T-helper 1 cell (primary cell): ENCODE results near the gene USH2A.

Source experiments
- DNase-seq, 5 donors: peaks; one replicate each; pipeline ENCODE4 v3.0.0-alpha.2; 2012 to 2020

Gene USH2A

GRCh38 chr1:215776336-215776735 lies 646.9 kb downstream of the USH2A start:
- no peak for DNase-seq

- DNase-seq, result no peak
These were observed 651.1 kb downstream of the USH2A start for GRCh38 chr1:215772151-215772550.

DNA sequence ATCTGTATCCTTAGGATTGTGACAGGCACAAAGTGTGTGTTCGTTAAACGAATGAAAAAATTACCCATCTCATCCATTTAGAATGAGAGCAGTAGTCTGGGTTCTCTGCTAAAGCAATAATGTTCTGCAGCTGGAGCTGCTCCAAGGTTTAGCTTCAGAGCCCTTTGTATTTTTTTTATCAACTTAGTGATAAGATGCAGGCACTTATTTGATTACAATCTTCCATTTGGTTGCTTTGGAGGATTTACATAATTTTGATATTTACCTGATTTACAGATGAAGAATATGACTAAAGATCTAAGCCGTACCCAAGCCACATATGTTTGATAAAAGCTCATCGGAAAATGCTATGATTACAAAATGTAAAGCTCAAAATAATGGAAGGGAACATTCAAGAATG lies 654.9 kb downstream of the USH2A start:
- DNase-seq, result no peak

DNA sequence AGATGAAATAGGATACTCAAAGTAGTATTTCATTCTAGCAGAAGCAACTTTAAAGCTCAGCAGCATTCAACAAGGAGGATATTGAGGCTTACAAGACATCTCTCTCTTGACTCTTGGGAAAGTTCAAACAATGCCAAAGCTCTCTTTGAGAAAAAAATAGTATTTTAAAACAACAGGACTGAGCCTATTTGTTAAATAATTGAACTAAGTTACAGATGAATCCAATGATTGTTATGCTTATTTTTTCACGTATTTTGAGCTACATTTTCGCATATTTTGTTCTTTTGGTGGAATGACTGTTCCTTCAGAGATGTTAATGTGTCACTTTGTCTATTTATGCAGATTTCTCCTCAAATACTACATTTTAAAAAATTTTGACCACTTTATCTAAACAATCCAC lies 655.5 kb downstream of the USH2A start:
- no peak for DNase-seq

DNA sequence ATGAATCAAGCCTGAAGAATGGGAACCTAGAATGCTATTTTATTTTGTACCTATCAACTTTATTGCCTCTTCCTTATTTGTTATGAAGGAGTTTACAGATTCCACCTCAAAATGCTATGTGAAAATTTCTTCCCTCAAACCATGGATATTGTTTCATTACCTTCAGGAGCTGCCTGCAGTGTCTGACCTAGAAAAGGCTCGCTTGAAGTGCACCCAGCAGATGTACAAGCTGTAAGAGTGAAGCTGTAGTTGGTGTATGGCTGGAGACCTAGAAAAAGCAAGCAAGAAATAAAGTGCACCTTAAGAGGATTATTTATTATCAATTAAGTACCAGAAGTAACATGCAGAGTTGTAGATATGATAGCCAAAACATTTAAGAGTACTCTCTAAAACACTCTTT lies 656.7 kb downstream of the USH2A start:
- no peak for DNase-seq

DNA sequence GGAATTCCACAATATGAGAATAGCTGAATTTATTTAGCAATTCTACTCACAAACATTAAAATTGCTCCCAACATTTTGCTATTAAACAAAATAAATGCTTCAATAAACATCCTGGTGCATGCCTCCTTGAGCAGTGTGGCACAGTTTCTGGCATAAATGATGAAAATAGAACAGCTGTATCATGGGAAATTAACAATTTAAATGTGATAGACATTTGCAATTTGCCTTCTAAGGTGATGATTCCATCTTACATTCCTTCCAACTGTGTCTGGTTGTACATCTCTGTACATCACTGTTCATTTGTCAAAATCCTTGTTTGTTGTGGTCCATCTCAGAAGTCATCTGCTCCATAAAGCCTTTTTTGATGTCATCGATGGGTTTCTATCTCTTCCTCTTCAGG lies 657.4 kb downstream of the USH2A start:
- DNase-seq, result no peak

- DNase-seq, result no peak
These were observed 661.8 kb downstream of the USH2A start for GRCh38 chr1:215761446-215761845.

- no peak for DNase-seq
These were observed 669.1 kb downstream of the USH2A start for GRCh38 chr1:215754112-215754511.

- no peak for DNase-seq
These were observed 673.8 kb downstream of the USH2A start for GRCh38 chr1:215749414-215749813.

DNA sequence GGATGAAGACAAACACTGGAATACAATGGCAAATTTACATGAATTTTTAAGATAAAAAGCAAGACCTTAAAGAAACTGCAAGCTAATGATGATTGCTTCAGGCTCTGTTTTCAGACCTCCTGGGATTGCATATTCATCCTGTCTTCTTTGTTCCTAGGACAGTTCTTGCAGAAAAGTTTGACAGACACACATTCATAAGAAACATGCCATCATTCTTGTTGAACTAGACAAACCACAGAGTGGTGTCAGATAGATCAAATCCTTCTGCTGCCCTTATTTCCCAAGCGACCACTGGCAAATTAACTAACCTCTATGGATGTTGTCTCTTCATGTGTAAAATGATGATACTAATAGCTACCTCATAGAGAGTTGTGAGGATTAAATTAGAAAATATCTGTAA lies 674.8 kb downstream of the USH2A start:
- no peak for DNase-seq

DNA sequence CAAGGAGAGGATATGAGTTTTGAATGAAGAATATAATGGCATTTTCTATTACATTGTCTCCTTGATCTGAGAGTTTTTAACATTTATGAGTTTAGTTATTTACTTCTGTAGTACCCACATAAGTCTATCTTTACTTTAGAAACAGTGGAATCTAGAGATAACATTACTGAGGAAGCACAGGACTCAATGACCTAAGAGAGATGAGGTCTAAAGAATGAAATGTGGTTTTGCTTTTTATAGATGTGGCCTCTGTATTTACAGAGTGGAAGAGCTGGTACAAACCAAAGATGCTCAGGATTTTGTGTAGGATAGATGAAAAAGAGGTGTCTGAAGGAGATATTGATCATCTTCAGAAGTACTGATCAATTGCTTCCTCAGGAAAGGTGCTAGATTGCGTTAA lies 678.8 kb downstream of the USH2A start:
- no peak for DNase-seq

GRCh38 chr1:215739025-215739424 lies 684.2 kb downstream of the USH2A start:
- DNase-seq, result no peak

- no peak for DNase-seq
These were observed 691.5 kb downstream of the USH2A start for GRCh38 chr1:215731699-215732098.

GRCh38 chr1:215730600-215730999 lies 692.6 kb downstream of the USH2A start:
- no peak for DNase-seq

DNA sequence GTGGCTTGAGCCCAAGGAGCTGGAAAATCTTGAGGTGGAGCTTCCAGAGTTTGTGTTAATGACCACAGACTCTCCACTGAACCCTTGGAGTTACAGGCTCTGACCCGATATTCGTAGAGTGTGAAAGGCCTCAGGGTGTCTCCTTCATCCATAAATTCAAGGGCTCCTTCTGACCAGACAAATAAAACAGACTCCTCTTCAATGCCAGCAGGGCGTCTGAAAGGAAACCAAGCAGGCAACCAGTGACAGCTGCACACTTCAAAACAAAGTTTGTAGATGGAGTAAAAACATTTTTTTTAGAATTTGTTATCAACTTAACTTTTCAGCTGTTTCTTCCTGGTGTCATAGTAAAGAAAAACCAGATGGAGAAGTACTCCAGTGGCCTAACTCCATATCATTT lies 695.1 kb downstream of the USH2A start:
- DNase-seq, result no peak

- no peak for DNase-seq
These were observed 703.1 kb downstream of the USH2A start for GRCh38 chr1:215720126-215720525.

GRCh38 chr1:215719552-215719951 lies 703.7 kb downstream of the USH2A start:
- no peak for DNase-seq

- DNase-seq, result no peak
These were observed 704.5 kb downstream of the USH2A start for GRCh38 chr1:215718575-215719287.

DNA sequence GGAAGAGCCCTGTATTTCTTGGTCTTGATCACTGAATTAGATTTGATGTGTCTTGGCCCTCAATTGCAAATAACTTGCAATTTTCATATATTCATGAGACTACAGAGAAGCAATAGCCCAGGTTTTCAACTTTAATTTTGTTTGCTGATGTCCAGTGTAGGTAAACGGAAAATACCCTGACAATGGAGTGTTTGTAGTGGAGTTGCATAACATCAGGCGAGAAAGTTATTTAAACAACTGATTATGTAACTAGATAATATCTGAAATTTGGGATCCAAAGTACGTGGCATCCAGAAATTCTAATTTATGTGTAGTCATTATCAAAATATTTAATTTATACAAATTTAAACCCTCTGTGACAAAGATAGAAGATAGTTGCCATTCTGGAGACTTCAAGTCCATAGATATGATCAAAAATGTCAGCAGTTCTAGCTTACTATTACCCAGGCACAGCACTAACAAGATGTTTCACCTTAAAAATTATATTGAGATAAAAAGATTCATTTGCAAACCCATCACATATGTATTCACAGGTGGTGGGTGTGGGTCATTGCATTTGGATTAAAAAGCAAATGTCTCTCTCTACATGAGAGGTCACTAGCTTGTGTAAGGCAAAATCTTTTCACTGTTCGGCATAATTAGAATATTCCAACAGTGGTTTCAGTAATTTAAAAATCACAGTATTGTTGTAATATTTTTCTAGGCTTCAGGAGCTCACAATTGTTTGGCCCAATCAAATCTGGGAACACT lies 705.4 kb downstream of the USH2A start:
- no peak for DNase-seq

- DNase-seq, result no peak
These were observed 712.4 kb downstream of the USH2A start for GRCh38 chr1:215710899-215711225.

DNA sequence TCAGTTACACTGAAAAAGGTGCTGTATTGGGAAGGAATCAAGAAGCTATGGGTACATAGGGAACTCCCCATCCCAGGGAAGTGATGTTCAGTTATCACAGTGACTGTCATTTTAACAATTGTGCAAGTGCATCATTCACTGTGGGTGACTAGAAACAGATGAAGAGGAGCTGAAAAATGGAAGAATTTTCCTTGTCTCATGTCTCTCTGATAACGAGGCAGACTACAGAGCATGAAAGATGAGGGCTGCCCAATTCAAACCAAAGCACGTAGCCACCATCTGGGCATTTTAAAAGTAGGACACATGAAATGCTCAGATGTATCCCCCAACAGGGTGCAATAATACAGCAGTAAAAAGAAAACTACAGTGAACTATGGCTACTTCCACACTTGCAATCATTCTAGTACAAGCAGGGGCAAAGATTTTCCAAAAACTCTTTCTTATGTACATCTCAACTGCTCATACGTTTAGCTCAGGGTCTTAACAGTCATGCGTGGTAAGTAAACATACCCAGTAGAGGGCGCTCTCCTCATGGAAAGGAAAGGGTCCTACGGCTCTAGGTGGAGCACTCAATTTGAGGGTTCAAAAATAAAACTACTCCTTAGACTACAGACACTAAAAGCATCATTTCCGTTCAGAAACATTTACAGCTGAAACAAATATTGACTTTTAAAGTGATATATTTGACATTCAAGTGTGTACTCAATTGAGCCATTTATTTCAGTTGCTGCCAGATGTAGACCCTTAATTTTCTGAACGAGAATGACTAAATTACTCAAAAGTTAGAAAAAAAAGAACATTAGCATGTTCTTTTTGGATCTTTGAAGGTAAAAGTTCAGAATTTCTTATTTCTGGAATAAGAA lies 713.0 kb downstream of the USH2A start:
- peak in 1 of 5 donors; percentile 29 for DNase-seq

DNA sequence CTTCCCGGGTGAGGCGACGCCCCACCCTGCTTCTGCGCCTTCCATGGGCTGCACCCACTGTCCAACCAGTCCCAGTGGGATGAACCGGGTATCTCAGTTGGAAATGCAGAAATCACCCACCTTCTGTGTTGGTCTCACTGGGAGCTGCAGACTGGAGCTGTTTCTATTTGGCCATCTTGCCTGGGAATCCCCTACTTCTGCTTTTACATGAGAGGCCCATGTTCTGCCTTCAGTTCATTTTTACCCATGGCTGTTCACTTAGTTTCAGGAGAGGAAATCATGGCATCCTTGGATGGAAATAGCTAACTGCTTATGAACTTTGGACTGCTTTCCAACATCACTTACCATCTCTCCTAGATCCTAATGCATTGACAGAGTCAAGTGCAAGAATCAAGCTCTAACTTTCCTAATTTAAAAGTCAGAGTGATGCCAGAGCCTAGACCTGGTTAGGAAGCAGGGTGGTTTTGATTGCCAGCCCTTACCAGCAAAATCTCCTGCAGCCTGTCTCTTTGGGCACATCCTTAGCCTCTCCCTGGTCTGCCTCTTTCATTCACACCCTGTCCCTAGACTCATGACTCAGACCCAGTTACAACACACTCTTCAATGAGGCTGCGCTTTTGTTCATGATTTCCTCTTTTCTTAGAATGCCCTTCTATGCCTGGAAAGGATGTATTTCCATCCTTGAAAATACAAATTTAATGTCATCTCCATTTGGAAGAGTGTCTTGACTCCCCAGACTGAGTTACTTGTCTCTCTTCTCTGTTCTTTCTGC lies 719.0 kb downstream of the USH2A start:
- DNase-seq, result no peak

DNA sequence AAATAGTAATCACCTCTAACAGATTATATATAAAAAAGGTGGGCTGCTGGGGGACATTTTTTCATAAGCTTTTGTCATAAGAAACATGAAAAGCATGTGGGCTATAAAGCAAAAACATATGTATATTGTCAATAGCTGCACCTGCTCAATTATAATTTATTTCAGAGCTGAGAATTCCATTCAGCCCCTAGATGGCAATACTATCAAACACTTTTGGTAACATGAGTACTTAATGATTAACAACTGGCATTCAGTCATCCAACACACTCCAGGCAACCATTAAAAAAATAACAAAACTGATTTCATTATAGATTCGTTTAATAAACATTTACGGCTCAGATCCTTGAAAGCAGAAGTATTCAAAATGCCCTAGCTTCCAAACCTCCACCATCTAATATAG lies 741.0 kb downstream of the USH2A start:
- DNase-seq, result no peak
